GM12878 (cell line): Measurements from ENCODE around the gene CES3.
A peak's percentile ranks its signal among the peaks of the same experiment; 100 is the strongest.

Experiments used
- KDM1A ChIP-seq: fragments of 200-600 bp; sonication (generic); IDR thresholded peaks from 2 replicates; pipeline ENCODE4 v1.6.1; 2016; ENCODE audit warnings: borderline replicate concordance
- POLR2A ChIP-seq: IDR thresholded peaks from 2 replicates; pipeline ENCODE4 v1.6.1; 2011; ENCODE audit warnings: low read depth, mild to moderate bottlenecking, low read length
- POLR2AphosphoS5 ChIP-seq: IDR thresholded peaks from 2 replicates; pipeline ENCODE4 v1.6.1; 2011; ENCODE audit warnings: mild to moderate bottlenecking, low read length, inconsistent platforms
- RCOR1 ChIP-seq: conservative IDR thresholded peaks from 2 replicates; pipeline ENCODE4 v1.6.1; 2012; ENCODE audit warnings: low read depth, low read length, improper control_type of control experiment
- SMC3 ChIP-seq: IDR thresholded peaks from 2 replicates; pipeline ENCODE4 v1.6.1; 2011; ENCODE audit warnings: low read length, improper control_type of control experiment, borderline replicate concordance
- TF ChIP-seq, protein P1 (sequence below), 3 experiments: IDR thresholded peaks in 2 of 3; conservative IDR thresholded peaks in 1 of 3; 2 replicates each; pipeline ENCODE4 v1.5.1; 2011; ENCODE audit warnings: low read depth in 3 of 3, low read length in 3 of 3, mild to moderate bottlenecking in 3 of 3, control low read depth in 2 of 3, moderate library complexity in 2 of 3, inconsistent platforms in 1 of 3, mixed read lengths in 1 of 3; ENCODE audit not compliant: control insufficient read depth in 2 of 3, insufficient read depth in 1 of 3; ENCODE audit errors: extremely low read depth in 1 of 3
- TF ChIP-seq, protein P2 (sequence below): IDR thresholded peaks from 2 replicates; pipeline ENCODE4 v1.6.1; 2012; ENCODE audit warnings: low read depth, low read length, improper control_type of control experiment
- TF ChIP-seq, protein P3 (sequence below): fragments of 450-650 bp; IDR thresholded peaks from 2 replicates; pipeline ENCODE4 v1.6.1; 2018; ENCODE audit warnings: mild to moderate bottlenecking, low read depth, moderate library complexity; ENCODE audit not compliant: partially characterized antibody

DNA sequence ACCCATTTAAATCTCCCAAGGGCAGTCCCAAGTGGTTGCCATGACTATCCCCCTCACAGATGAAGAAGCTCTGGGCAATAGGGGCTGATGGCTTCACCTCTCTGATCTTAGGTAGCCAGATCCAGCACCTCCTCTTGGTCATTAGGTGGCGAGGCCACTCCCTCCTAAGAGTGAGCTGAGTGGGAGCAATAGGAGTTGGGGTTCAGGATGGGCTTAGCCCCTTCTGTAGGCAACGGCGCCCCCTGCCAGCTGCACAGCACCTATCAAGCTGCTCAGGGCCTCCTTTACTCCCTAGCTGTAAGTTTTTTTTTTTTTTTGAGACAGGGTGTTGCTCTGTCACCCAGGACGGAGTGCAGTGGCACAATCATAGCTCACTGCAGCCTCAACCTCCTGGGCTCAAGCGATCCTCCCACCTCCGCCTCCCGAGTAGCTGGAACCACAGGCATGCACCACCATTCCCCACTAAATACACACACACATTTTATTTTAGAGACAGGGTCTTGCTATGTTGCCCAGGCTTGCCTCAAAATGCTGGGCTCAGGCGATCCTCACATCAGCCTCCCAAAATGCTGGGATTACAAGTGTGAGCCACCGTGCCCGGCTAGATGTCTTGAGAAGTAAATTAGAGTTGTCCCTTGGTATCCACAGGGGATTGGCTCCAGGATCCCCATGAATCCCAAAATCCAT is 32.2 kb upstream of the CES3 start:
- TF ChIP-seq, protein P1, sequence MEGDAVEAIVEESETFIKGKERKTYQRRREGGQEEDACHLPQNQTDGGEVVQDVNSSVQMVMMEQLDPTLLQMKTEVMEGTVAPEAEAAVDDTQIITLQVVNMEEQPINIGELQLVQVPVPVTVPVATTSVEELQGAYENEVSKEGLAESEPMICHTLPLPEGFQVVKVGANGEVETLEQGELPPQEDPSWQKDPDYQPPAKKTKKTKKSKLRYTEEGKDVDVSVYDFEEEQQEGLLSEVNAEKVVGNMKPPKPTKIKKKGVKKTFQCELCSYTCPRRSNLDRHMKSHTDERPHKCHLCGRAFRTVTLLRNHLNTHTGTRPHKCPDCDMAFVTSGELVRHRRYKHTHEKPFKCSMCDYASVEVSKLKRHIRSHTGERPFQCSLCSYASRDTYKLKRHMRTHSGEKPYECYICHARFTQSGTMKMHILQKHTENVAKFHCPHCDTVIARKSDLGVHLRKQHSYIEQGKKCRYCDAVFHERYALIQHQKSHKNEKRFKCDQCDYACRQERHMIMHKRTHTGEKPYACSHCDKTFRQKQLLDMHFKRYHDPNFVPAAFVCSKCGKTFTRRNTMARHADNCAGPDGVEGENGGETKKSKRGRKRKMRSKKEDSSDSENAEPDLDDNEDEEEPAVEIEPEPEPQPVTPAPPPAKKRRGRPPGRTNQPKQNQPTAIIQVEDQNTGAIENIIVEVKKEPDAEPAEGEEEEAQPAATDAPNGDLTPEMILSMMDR (IDR thresholded peaks at IDR 0.05 in 2 of 3, conservative IDR thresholded peaks at IDR 0.05 in 1 of 3; ENCODE audit: control insufficient read depth in 2 of 3, extremely low read depth in 1 of 3, insufficient read depth in 1 of 3, low read depth in 3 of 3, low read length in 3 of 3), result peak; percentile 30 to 32 (median 32); a peak in 5 of 6 replicates
- TF ChIP-seq, protein P2, sequence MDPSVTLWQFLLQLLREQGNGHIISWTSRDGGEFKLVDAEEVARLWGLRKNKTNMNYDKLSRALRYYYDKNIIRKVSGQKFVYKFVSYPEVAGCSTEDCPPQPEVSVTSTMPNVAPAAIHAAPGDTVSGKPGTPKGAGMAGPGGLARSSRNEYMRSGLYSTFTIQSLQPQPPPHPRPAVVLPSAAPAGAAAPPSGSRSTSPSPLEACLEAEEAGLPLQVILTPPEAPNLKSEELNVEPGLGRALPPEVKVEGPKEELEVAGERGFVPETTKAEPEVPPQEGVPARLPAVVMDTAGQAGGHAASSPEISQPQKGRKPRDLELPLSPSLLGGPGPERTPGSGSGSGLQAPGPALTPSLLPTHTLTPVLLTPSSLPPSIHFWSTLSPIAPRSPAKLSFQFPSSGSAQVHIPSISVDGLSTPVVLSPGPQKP, result no peak
- TF ChIP-seq KDM1A (no peak), POLR2A (0 out of 2 replicates have a peak, but pooled peaks have one; percentile 22), RCOR1 (no peak), SMC3 (peak; percentile 29; the same call in 1 of the 2 replicates), POLR2AphosphoS5 (no peak)
- TF ChIP-seq, protein P3, sequence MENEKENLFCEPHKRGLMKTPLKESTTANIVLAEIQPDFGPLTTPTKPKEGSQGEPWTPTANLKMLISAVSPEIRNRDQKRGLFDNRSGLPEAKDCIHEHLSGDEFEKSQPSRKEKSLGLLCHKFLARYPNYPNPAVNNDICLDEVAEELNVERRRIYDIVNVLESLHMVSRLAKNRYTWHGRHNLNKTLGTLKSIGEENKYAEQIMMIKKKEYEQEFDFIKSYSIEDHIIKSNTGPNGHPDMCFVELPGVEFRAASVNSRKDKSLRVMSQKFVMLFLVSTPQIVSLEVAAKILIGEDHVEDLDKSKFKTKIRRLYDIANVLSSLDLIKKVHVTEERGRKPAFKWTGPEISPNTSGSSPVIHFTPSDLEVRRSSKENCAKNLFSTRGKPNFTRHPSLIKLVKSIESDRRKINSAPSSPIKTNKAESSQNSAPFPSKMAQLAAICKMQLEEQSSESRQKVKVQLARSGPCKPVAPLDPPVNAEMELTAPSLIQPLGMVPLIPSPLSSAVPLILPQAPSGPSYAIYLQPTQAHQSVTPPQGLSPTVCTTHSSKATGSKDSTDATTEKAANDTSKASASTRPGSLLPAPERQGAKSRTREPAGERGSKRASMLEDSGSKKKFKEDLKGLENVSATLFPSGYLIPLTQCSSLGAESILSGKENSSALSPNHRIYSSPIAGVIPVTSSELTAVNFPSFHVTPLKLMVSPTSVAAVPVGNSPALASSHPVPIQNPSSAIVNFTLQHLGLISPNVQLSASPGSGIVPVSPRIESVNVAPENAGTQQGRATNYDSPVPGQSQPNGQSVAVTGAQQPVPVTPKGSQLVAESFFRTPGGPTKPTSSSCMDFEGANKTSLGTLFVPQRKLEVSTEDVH, result no peak
